Loucy (cell line): Measurements from ENCODE around the gene AGPS.

Source experiments
- EZH2phosphoT487 ChIP-seq: fragments of 200-600 bp; IDR thresholded peaks from 2 replicates; pipeline ENCODE4 v1.6.1; 2018; ENCODE audit warnings: antibody characterized with exemption, mild to moderate bottlenecking, moderate library complexity, borderline replicate concordance
- TF ChIP-seq, protein P1 (sequence below): fragments of 200-600 bp; sonication (generic); conservative IDR thresholded peaks from 2 replicates; pipeline ENCODE4 v1.5.1; 2014; ENCODE audit warnings: mild to moderate bottlenecking, antibody characterized with exemption, low read length

DNA sequence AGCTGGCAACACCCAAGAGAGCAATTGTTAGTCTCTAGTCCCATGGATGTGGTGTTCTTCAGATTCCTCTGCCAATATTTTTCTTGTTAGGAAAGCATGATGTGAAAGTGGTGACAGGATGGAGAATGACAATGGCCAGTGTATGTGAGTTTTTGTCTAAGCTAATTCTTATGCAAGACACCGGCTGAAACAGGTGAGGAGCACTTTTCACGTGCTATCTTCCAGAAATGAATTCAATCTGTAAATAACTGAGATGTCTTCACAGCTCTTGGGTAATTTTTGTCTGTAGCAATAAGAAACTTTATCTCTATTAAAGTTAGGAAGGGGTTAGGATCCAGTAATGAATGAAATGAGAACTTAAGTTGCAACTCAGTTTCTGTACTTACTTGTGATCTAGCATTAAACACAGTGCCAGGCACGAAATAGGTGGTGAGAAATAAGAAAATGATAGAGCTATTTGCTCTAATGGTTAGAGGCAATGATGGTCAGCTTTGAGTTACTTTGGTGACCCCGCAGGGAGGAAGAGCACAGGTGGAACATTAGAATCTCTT lies 676 bp upstream of the AGPS start:
- no peak for TF ChIP-seq EZH2phosphoT487
- TF ChIP-seq, protein P1, sequence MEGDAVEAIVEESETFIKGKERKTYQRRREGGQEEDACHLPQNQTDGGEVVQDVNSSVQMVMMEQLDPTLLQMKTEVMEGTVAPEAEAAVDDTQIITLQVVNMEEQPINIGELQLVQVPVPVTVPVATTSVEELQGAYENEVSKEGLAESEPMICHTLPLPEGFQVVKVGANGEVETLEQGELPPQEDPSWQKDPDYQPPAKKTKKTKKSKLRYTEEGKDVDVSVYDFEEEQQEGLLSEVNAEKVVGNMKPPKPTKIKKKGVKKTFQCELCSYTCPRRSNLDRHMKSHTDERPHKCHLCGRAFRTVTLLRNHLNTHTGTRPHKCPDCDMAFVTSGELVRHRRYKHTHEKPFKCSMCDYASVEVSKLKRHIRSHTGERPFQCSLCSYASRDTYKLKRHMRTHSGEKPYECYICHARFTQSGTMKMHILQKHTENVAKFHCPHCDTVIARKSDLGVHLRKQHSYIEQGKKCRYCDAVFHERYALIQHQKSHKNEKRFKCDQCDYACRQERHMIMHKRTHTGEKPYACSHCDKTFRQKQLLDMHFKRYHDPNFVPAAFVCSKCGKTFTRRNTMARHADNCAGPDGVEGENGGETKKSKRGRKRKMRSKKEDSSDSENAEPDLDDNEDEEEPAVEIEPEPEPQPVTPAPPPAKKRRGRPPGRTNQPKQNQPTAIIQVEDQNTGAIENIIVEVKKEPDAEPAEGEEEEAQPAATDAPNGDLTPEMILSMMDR, result no peak
